Stimulated activated CD8-positive, alpha-beta memory T cell treated with anti-CD3 and anti-CD28 coated beads, Interleukin-12 subunit alpha, Interleukin-12 subunit beta, amount 100 ng/mL, for 24 hours (primary cell): ENCODE measurements around the gene QSOX1.

Experiments
- DNase-seq: peaks from one replicate; pipeline ENCODE4 v3.0.0-alpha.2; 2020; ENCODE audit errors: extremely low read depth

Gene QSOX1

GRCh38 chr1:180151508-180151907 lies 3.2 kb upstream of the QSOX1 start:
- DNase-seq = no peak

GRCh38 chr1:180152588-180152987 lies 2.1 kb upstream of the QSOX1 start:
- DNase-seq = no peak

- no peak for DNase-seq
Observed at GRCh38 chr1:180153032-180153431, 1.6 kb upstream of the QSOX1 start.

GRCh38 chr1:180154003-180154324 lies 705 bp upstream of the QSOX1 start:
- no peak for DNase-seq

- no peak for DNase-seq
Observed at GRCh38 chr1:180155182-180155682, 563 bp downstream of the QSOX1 start.

- no peak for DNase-seq
Observed at GRCh38 chr1:180156201-180156600, 1.5 kb downstream of the QSOX1 start.

GRCh38 chr1:180156631-180157091 lies 2.0 kb downstream of the QSOX1 start:
- no peak for DNase-seq

GRCh38 chr1:180157108-180157507 lies 2.4 kb downstream of the QSOX1 start:
- DNase-seq = no peak

GRCh38 chr1:180157576-180158057 lies 2.9 kb downstream of the QSOX1 start:
- DNase-seq = no peak

GRCh38 chr1:180158149-180159147 lies 3.8 kb downstream of the QSOX1 start:
- DNase-seq = no peak

GRCh38 chr1:180160357-180160756 lies 5.7 kb downstream of the QSOX1 start:
- no peak for DNase-seq

- DNase-seq = no peak
Observed at GRCh38 chr1:180163041-180163440, 8.4 kb downstream of the QSOX1 start.

GRCh38 chr1:180165096-180165495 lies 10.4 kb downstream of the QSOX1 start:
- DNase-seq = no peak

- no peak for DNase-seq
Observed at GRCh38 chr1:180165509-180166435, 11.1 kb downstream of the QSOX1 start.

- DNase-seq = no peak
Observed at GRCh38 chr1:180166436-180166800, 11.7 kb downstream of the QSOX1 start.

GRCh38 chr1:180167021-180167701 lies 12.5 kb downstream of the QSOX1 start:
- DNase-seq = no peak

GRCh38 chr1:180167721-180168467 lies 13.2 kb downstream of the QSOX1 start:
- DNase-seq = no peak

- no peak for DNase-seq
Observed at GRCh38 chr1:180168786-180169639, 14.3 kb downstream of the QSOX1 start.

GRCh38 chr1:180169640-180170195 lies 15.0 kb downstream of the QSOX1 start:
- no peak for DNase-seq
